GM23338 (cell line): Measurements from ENCODE around the gene ZEB2. TPM values are rescaled to one million over a fixed set of nuclear protein-coding genes. Genes with fewer than 3 reads are reported as not detected.

ENCODE experiments used
- ATAC-seq: fragments of 200-7000 bp; cut with Tn5 transposase; 3 replicates; pipeline ENCODE4 v1.9.1; 2020
- DNase-seq: peaks from one replicate; pipeline ENCODE4 v3.0.0-alpha.2; 2015; ENCODE audit warnings: low spot score
- H2AFZ ChIP-seq: fragments of 200-600 bp; sonication (generic); 2 replicates; pipeline ENCODE4 v1.8.0; 2016; ENCODE audit warnings: antibody characterized with exemption, mild to moderate bottlenecking, moderate library complexity
- H3F3A ChIP-seq: fragments of 200-600 bp; sonication (generic); replicated peaks from 2 replicates; pipeline ENCODE4 v1.8.0; 2017; ENCODE audit warnings: antibody characterized with exemption, mixed run types, low read depth
- H3K27ac ChIP-seq: fragments of 200-600 bp; sonication (generic); 2 replicates; pipeline ENCODE4 v1.6.1; 2016; ENCODE audit warnings: low read depth
- H3K27me3 ChIP-seq: fragments of 200-600 bp; sonication (generic); 2 replicates; pipeline ENCODE4 v1.8.0; 2016; ENCODE audit warnings: mild to moderate bottlenecking, mixed run types, moderate library complexity; ENCODE audit not compliant: insufficient read depth
- H3K36me3 ChIP-seq: fragments of 200-600 bp; sonication (generic); 2 replicates; pipeline ENCODE4 v1.8.0; 2016; ENCODE audit warnings: mild to moderate bottlenecking; ENCODE audit not compliant: insufficient read depth
- H3K4me1 ChIP-seq: fragments of 200-600 bp; sonication (generic); 2 replicates; pipeline ENCODE4 v1.8.0; 2016; ENCODE audit warnings: mild to moderate bottlenecking, moderate library complexity; ENCODE audit not compliant: insufficient read depth
- H3K4me2 ChIP-seq: fragments of 200-600 bp; sonication (generic); 2 replicates; pipeline ENCODE4 v1.7.1; 2017; ENCODE audit warnings: mixed run types
- H3K4me3 ChIP-seq: fragments of 200-600 bp; sonication (generic); 2 replicates; pipeline ENCODE4 v1.6.1; 2016; ENCODE audit warnings: mixed run types
- H3K79me2 ChIP-seq: fragments of 200-600 bp; sonication (generic); replicated peaks from 2 replicates; pipeline ENCODE4 v1.8.0; 2017; ENCODE audit warnings: mild to moderate bottlenecking; ENCODE audit not compliant: insufficient read depth
- H3K9me2 ChIP-seq: fragments of 200-600 bp; sonication (generic); 2 replicates; pipeline ENCODE4 v1.8.0; 2017; ENCODE audit not compliant: insufficient read depth
- H4K20me1 ChIP-seq: fragments of 200-600 bp; sonication (generic); replicated peaks from 2 replicates; pipeline ENCODE4 v1.8.0; 2017; ENCODE audit warnings: mild to moderate bottlenecking; ENCODE audit not compliant: insufficient read depth
- H3K27ac Mint-ChIP-seq: 2 replicates; pipeline ENCODE4 v1.8.0; 2020; ENCODE audit warnings: inconsistent platforms, mild to moderate bottlenecking, moderate library complexity, mixed read lengths
- H3K27me3 Mint-ChIP-seq: 3 replicates; pipeline ENCODE4 v1.8.0; 2022; ENCODE audit warnings: low read depth, mild to moderate bottlenecking, moderate library complexity, mixed read lengths, inconsistent platforms; ENCODE audit not compliant: insufficient read depth, poor library complexity
- H3K36me3 Mint-ChIP-seq: 3 replicates; pipeline ENCODE4 v1.8.0; 2021; ENCODE audit warnings: low read depth, mild to moderate bottlenecking, inconsistent platforms, moderate library complexity, mixed read lengths
- H3K4me1 Mint-ChIP-seq: 3 replicates; pipeline ENCODE4 v1.8.0; 2020; ENCODE audit warnings: mild to moderate bottlenecking, inconsistent platforms, mixed read lengths
- H3K4me3 Mint-ChIP-seq: 3 replicates; pipeline ENCODE4 v1.8.0; 2021; ENCODE audit warnings: moderate library complexity, mild to moderate bottlenecking, inconsistent platforms, mixed read lengths
- H3K9me3 Mint-ChIP-seq: 3 replicates; pipeline ENCODE4 v1.8.0; 2020; ENCODE audit warnings: moderate library complexity, mild to moderate bottlenecking, inconsistent platforms, mixed read lengths
- EZH2 ChIP-seq: fragments of 200-600 bp; sonication (generic); IDR thresholded peaks from one replicate; pipeline ENCODE4 v1.8.0; 2017; ENCODE audit warnings: antibody characterized with exemption, mild to moderate bottlenecking, low read depth; ENCODE audit not compliant: unreplicated experiment
- EZH2phosphoT487 ChIP-seq: fragments of 200-600 bp; sonication (generic); IDR thresholded peaks from one replicate; pipeline ENCODE4 v1.8.1; 2018; ENCODE audit warnings: antibody characterized with exemption; ENCODE audit not compliant: unreplicated experiment
- JUNB ChIP-seq: IDR thresholded peaks from one replicate; pipeline ENCODE4 v1.6.1; 2016; ENCODE audit warnings: antibody characterized with exemption; ENCODE audit not compliant: unreplicated experiment
- NANOG ChIP-seq: IDR thresholded peaks from 2 replicates; pipeline ENCODE4 v1.6.1; 2016; ENCODE audit warnings: antibody characterized with exemption, borderline replicate concordance
- REST ChIP-seq: IDR thresholded peaks from one replicate; pipeline ENCODE4 v1.6.1; 2018; ENCODE audit warnings: antibody characterized with exemption; ENCODE audit not compliant: unreplicated experiment
- ZNF331 ChIP-seq: fragments of 250-450 bp; sonication (Bioruptor Pico); IDR thresholded peaks from 2 replicates; pipeline ENCODE4 v1.5.0; 2020; ENCODE audit warnings: low read depth, mild to moderate bottlenecking, moderate library complexity
- ZNF462 ChIP-seq: fragments of 250-450 bp; sonication (Bioruptor Pico); IDR thresholded peaks from 2 replicates; pipeline ENCODE4 v1.5.0; 2020; ENCODE audit warnings: mild to moderate bottlenecking, moderate library complexity
- polyA plus RNA-seq: library from polyadenylated mRNA; unstranded; fragments of >200 nt; fragmentation: Nextera tagmentation; extraction: Ambion mirVana; gene quantifications from 2 replicates; pipeline ENCODE4 v1.2.1, GENCODE V29; 2016
- total RNA-seq: library from RNA; depleted of rRNA; stranded (reverse); fragments of >200 nt; shearing (Covaris generic); gene quantifications from 2 replicates; pipeline ENCODE4 v1.2.3, GENCODE V29; 2014
- TF ChIP-seq, protein P1 (sequence below), 2 experiments: fragments of 200-600 bp in 1 of 2; sonication (generic) in 1 of 2; conservative IDR thresholded peaks; 2 replicates each; pipeline versions ENCODE4 v1.5.1 to v1.6.1; 2016 to 2017; ENCODE audit warnings: antibody characterized with exemption in 2 of 2, low read depth in 2 of 2, mild to moderate bottlenecking in 2 of 2, moderate library complexity in 1 of 2

Gene ZEB2
- total and polyA plus RNA-seq, 2 experiments from 2014 or later: 0.45 TPM; not detected in 1

DNA sequence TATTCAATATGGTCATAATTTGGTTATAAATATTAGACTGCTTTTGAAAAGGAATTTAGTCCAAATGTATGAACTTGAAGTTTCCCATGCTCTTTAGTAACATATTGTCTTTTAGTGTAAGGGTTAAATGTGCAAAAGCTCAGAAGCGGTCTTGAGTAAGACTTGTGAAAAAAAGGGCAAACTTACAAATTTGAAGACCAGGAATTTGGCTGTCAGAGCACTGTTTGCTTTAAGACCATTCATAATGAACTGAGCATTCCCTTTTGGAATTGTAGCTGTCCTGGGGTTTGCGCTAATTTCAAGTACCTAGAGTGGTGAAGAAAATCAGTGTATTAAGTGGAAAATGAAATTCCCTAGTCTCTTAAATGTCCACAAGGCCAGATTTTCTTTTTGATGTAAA, 6.9 kb upstream of the ZEB2 start (continued):
- TF ChIP-seq REST (no peak), EZH2phosphoT487 (no peak), ZNF331 (CRISPR knock-in tag) (no peak), JUNB (no peak)
- TF ChIP-seq, protein P1, sequence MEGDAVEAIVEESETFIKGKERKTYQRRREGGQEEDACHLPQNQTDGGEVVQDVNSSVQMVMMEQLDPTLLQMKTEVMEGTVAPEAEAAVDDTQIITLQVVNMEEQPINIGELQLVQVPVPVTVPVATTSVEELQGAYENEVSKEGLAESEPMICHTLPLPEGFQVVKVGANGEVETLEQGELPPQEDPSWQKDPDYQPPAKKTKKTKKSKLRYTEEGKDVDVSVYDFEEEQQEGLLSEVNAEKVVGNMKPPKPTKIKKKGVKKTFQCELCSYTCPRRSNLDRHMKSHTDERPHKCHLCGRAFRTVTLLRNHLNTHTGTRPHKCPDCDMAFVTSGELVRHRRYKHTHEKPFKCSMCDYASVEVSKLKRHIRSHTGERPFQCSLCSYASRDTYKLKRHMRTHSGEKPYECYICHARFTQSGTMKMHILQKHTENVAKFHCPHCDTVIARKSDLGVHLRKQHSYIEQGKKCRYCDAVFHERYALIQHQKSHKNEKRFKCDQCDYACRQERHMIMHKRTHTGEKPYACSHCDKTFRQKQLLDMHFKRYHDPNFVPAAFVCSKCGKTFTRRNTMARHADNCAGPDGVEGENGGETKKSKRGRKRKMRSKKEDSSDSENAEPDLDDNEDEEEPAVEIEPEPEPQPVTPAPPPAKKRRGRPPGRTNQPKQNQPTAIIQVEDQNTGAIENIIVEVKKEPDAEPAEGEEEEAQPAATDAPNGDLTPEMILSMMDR (conservative IDR thresholded peaks at IDR 0.05; ENCODE audit: low read depth in 2 of 2): no peak

GRCh38 chr2:144524118-144525009, 4.4 kb upstream of the ZEB2 start:
- Mint-ChIP-seq H3K4me1 (peaks cover 49% of the 10 kb centered on the region), H3K4me3 (peak overlapping the region; percentile 73), H3K9me3 (no peaks in the 10 kb centered on the region; the same call in 2 of the 3 replicates), H3K36me3 (no peaks in the 10 kb centered on the region), H3K27me3 (peaks cover 20% of the 10 kb centered on the region), H3K27ac (no peak overlapping the region)
- H3K9me2 ChIP-seq: no peaks in the 10 kb centered on the region
- H2AFZ ChIP-seq: peak overlapping the region; percentile 84; the same call in 1 of the 2 replicates
- H3K36me3 ChIP-seq: no peaks in the 10 kb centered on the region
- H3K27ac ChIP-seq: 0 out of 2 replicates have a peak overlapping the region, but pooled peaks have one; percentile 17
- H3K4me1 ChIP-seq: peaks cover 48% of the 10 kb centered on the region
- H4K20me1 ChIP-seq: peaks cover 5% of the 10 kb centered on the region
- peaks cover 10% of the 10 kb centered on the region for H3F3A ChIP-seq
- H3K4me2 ChIP-seq: peak overlapping the region; percentile 86
- ATAC-seq: peak; percentile 81
- H3K4me3 ChIP-seq: peak overlapping the region; percentile 52
- DNase-seq: peak; percentile 85
- no peaks in the 10 kb centered on the region for H3K79me2 ChIP-seq
- peaks cover 59% of the 10 kb centered on the region for H3K27me3 ChIP-seq
- TF ChIP-seq ZNF462 (no peak), NANOG (no peak), EZH2 (no peak)
